Measurements from ENCODE around the gene EVPLL. TPM values are rescaled to one million over a fixed set of nuclear protein-coding genes. Genes with fewer than 3 reads are reported as not detected.
"Not testable (repeated sequence)": the region's sequence is repeated elsewhere in the genome, so short reads cannot be mapped to it uniquely, and the experiment has no call there.

EVPLL gene
- total RNA-seq, 2 donors from 2014 or later: not detected

GRCh38 chr17:18382441-18383078 lies 5.0 kb downstream of the EVPLL start:
- Histone ChIP-seq H3K4me1 (ENCODE audit: control insufficient read depth, insufficient read depth, low read length) (no peaks in the 10 kb centered on the region), H3K4me3 (ENCODE audit: low read length) (no peak overlapping the region), H3K27me3 (ENCODE audit: control insufficient read depth, insufficient read depth, low read length, poor library complexity, severe bottlenecking) (no peaks in the 10 kb centered on the region), H3K9ac (ENCODE audit: extremely low read depth, low read length, poor library complexity, severe bottlenecking) (no peak overlapping the region), H3K36me3 (ENCODE audit: control insufficient read depth, insufficient read depth, low read length) (no peaks in the 10 kb centered on the region), H3K9me3 (ENCODE audit: control insufficient read depth, low read length) (no peaks in the 10 kb centered on the region), H3K27ac (ENCODE audit: low read depth, low read length) (no peak overlapping the region)
- Mint-ChIP-seq H3K27ac (no peak overlapping the region), H3K9me3 (no peaks in the 10 kb centered on the region), H3K27me3 (ENCODE audit: insufficient read depth) (peaks cover 12% of the 10 kb centered on the region), H3K4me3 (no peak overlapping the region), H3K36me3 (ENCODE audit: low read depth) (no peaks in the 10 kb centered on the region), H3K4me1 (no peaks in the 10 kb centered on the region)
- DNase-seq: peak; percentile 55
- TF ChIP-seq CTCF (conservative IDR thresholded peaks at IDR 0.05): no peak
- WGBS, 2 experiments (ENCODE audit: insufficient coverage in 1 of 2, insufficient read length in 1 of 2): 94 to 95% methylated on average over 17 to 36 of the region's 36 CpGs

- not testable (repeated sequence) for H3K9ac ChIP-seq (ENCODE audit: extremely low read depth, low read length, poor library complexity, severe bottlenecking); H3K36me3 ChIP-seq (ENCODE audit: control insufficient read depth, insufficient read depth, low read length); H3K27me3 ChIP-seq (ENCODE audit: control insufficient read depth, insufficient read depth, low read length, poor library complexity, severe bottlenecking); H3K4me3 Mint-ChIP-seq; H3K4me1 Mint-ChIP-seq; H3K4me3 ChIP-seq (ENCODE audit: low read length); H3K9me3 ChIP-seq (ENCODE audit: control insufficient read depth, low read length); H3K27ac ChIP-seq (ENCODE audit: low read depth, low read length); H3K9me3 Mint-ChIP-seq; H3K27ac Mint-ChIP-seq; H3K36me3 Mint-ChIP-seq (ENCODE audit: low read depth); H3K4me1 ChIP-seq (ENCODE audit: control insufficient read depth, insufficient read depth, low read length)
- peak; percentile 73 for DNase-seq
- 88 to 93% methylated on average over 26 to 31 of the region's 36 CpGs for WGBS, 2 experiments (ENCODE audit: insufficient coverage in 1 of 2, insufficient read length in 1 of 2)
- peaks cover 12% of the 10 kb centered on the region for H3K27me3 Mint-ChIP-seq (ENCODE audit: insufficient read depth)
Observed at GRCh38 chr17:18383079-18383481, 5.5 kb downstream of the EVPLL start.

- not testable (repeated sequence) for H3K4me1 Mint-ChIP-seq; H3K27me3 ChIP-seq (ENCODE audit: control insufficient read depth, insufficient read depth, low read length, poor library complexity, severe bottlenecking); H3K27ac Mint-ChIP-seq; DNase-seq; H3K27ac ChIP-seq (ENCODE audit: low read depth, low read length); H3K36me3 Mint-ChIP-seq (ENCODE audit: low read depth); H3K9ac ChIP-seq (ENCODE audit: extremely low read depth, low read length, poor library complexity, severe bottlenecking); H3K4me3 ChIP-seq (ENCODE audit: low read length); H3K36me3 ChIP-seq (ENCODE audit: control insufficient read depth, insufficient read depth, low read length); H3K9me3 Mint-ChIP-seq; H3K9me3 ChIP-seq (ENCODE audit: control insufficient read depth, low read length); H3K4me3 Mint-ChIP-seq; H3K4me1 ChIP-seq (ENCODE audit: control insufficient read depth, insufficient read depth, low read length)
- peaks cover 12% of the 10 kb centered on the region for H3K27me3 Mint-ChIP-seq (ENCODE audit: insufficient read depth)
- WGBS, 2 experiments (ENCODE audit: insufficient coverage in 1 of 2, insufficient read length in 1 of 2): 91 to 92% methylated on average over 3 to 4 of the region's 7 CpGs
Observed at GRCh38 chr17:18384271-18384670, 6.7 kb downstream of the EVPLL start.

GRCh38 chr17:18387583-18387982 lies 10.0 kb downstream of the EVPLL start:
- H3K4me3 Mint-ChIP-seq; H3K4me3 ChIP-seq (ENCODE audit: low read length); H3K9me3 Mint-ChIP-seq; H3K27me3 ChIP-seq (ENCODE audit: control insufficient read depth, insufficient read depth, low read length, poor library complexity, severe bottlenecking); H3K27ac ChIP-seq (ENCODE audit: low read depth, low read length); H3K36me3 ChIP-seq (ENCODE audit: control insufficient read depth, insufficient read depth, low read length); H3K27me3 Mint-ChIP-seq (ENCODE audit: insufficient read depth); H3K4me1 Mint-ChIP-seq; DNase-seq; H3K9ac ChIP-seq (ENCODE audit: extremely low read depth, low read length, poor library complexity, severe bottlenecking); H3K27ac Mint-ChIP-seq; H3K36me3 Mint-ChIP-seq (ENCODE audit: low read depth); H3K4me1 ChIP-seq (ENCODE audit: control insufficient read depth, insufficient read depth, low read length); H3K9me3 ChIP-seq (ENCODE audit: control insufficient read depth, low read length): not testable (repeated sequence)
- 84 to 89% methylated on average over 5 of the region's 5 CpGs for WGBS, 2 experiments (ENCODE audit: insufficient coverage in 1 of 2, insufficient read length in 1 of 2)

- not testable (repeated sequence) for H3K4me1 ChIP-seq (ENCODE audit: control insufficient read depth, insufficient read depth, low read length); H3K4me3 Mint-ChIP-seq; H3K4me3 ChIP-seq (ENCODE audit: low read length); H3K36me3 Mint-ChIP-seq (ENCODE audit: low read depth); H3K9ac ChIP-seq (ENCODE audit: extremely low read depth, low read length, poor library complexity, severe bottlenecking); H3K27ac ChIP-seq (ENCODE audit: low read depth, low read length); H3K27me3 ChIP-seq (ENCODE audit: control insufficient read depth, insufficient read depth, low read length, poor library complexity, severe bottlenecking); H3K36me3 ChIP-seq (ENCODE audit: control insufficient read depth, insufficient read depth, low read length); H3K9me3 ChIP-seq (ENCODE audit: control insufficient read depth, low read length); DNase-seq; H3K9me3 Mint-ChIP-seq; H3K4me1 Mint-ChIP-seq; H3K27me3 Mint-ChIP-seq (ENCODE audit: insufficient read depth); H3K27ac Mint-ChIP-seq
- WGBS, 2 experiments (ENCODE audit: insufficient coverage in 1 of 2, insufficient read length in 1 of 2): 82% methylated on average over 4 of the region's 4 CpGs; no CpG with 5 or more reads in 1 of the 2 experiments
Observed at GRCh38 chr17:18388266-18388665, 10.7 kb downstream of the EVPLL start.

- H3K4me1 Mint-ChIP-seq; H3K9me3 ChIP-seq (ENCODE audit: control insufficient read depth, low read length); H3K4me1 ChIP-seq (ENCODE audit: control insufficient read depth, insufficient read depth, low read length); H3K9me3 Mint-ChIP-seq; H3K27me3 ChIP-seq (ENCODE audit: control insufficient read depth, insufficient read depth, low read length, poor library complexity, severe bottlenecking); H3K27me3 Mint-ChIP-seq (ENCODE audit: insufficient read depth); H3K27ac ChIP-seq (ENCODE audit: low read depth, low read length); H3K9ac ChIP-seq (ENCODE audit: extremely low read depth, low read length, poor library complexity, severe bottlenecking); H3K36me3 Mint-ChIP-seq (ENCODE audit: low read depth); H3K4me3 Mint-ChIP-seq; DNase-seq; H3K27ac Mint-ChIP-seq; H3K36me3 ChIP-seq (ENCODE audit: control insufficient read depth, insufficient read depth, low read length); H3K4me3 ChIP-seq (ENCODE audit: low read length): not testable (repeated sequence)
- WGBS, 2 experiments (ENCODE audit: insufficient coverage in 1 of 2, insufficient read length in 1 of 2): 67% methylated on average over 1 of the region's 10 CpGs; no CpG with 5 or more reads in 1 of the 2 experiments
Observed at GRCh38 chr17:18388728-18389127, 11.2 kb downstream of the EVPLL start.

Measured in endodermal cell (in vitro differentiated cells).